Measurements from ENCODE around the gene KIF7. TPM values are rescaled to one million over a fixed set of nuclear protein-coding genes. Genes with fewer than 3 reads are reported as not detected.

KIF7 gene
- total RNA-seq, 1 experiment from 2014 or later = 8.2 TPM

DNA sequence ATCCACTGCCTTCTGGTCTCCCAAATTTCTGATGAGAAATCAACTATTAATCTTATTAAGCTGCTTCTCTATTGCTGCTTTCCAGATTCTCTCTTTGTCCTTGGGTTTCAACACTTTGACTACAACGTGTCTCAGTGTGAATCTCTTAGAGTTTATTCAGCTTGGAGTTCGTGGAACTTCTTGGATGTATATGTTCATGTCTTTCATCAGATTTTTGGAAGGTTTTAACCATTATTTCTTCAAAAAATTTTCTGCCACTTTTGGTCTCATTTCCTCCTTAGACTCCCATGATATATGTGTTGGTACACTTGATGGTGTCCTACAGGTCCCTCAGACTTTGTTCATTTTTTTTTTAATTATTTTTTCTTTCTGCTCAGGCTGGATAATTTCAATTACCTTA is 44.0 kb downstream of the KIF7 start:
- ChIA-PET CTCF (no interaction called here), POLR2A (no interaction called here)
- H3K27me3 ChIP-seq (replicated peaks; ENCODE audit: control insufficient read depth, insufficient read depth, low read length) = no peaks in the 10 kb centered on the region
- H3K4me1 ChIP-seq = no peaks in the 10 kb centered on the region
- no peaks in the 10 kb centered on the region for H3K36me3 ChIP-seq (ENCODE audit: control insufficient read depth, insufficient read depth, low read length)
- H3K36me3 Mint-ChIP-seq (ENCODE audit: insufficient read depth, unreplicated experiment) = peaks cover 86% of the 10 kb centered on the region
- intact Hi-C loops (cut with micrococcal nuclease; ENCODE audit: unreplicated experiment) = no loop called here
- H3K9me3 ChIP-seq = no peaks in the 10 kb centered on the region; the same call in 1 of the 2 replicates
- H3K27me3 Mint-ChIP-seq (ENCODE audit: insufficient read depth, unreplicated experiment) = no peaks in the 10 kb centered on the region
- TF ChIP-seq, protein P1, sequence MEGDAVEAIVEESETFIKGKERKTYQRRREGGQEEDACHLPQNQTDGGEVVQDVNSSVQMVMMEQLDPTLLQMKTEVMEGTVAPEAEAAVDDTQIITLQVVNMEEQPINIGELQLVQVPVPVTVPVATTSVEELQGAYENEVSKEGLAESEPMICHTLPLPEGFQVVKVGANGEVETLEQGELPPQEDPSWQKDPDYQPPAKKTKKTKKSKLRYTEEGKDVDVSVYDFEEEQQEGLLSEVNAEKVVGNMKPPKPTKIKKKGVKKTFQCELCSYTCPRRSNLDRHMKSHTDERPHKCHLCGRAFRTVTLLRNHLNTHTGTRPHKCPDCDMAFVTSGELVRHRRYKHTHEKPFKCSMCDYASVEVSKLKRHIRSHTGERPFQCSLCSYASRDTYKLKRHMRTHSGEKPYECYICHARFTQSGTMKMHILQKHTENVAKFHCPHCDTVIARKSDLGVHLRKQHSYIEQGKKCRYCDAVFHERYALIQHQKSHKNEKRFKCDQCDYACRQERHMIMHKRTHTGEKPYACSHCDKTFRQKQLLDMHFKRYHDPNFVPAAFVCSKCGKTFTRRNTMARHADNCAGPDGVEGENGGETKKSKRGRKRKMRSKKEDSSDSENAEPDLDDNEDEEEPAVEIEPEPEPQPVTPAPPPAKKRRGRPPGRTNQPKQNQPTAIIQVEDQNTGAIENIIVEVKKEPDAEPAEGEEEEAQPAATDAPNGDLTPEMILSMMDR (IDR thresholded peaks at IDR 0.05; ENCODE audit: insufficient read depth in 1 of 2, low read depth in 1 of 2, low read length in 1 of 2, severe bottlenecking in 1 of 2, unreplicated experiment in 1 of 2) = no peak
- H3K27ac Mint-ChIP-seq (ENCODE audit: unreplicated experiment) = no peak overlapping the region
- peaks cover 10% of the 10 kb centered on the region for H3K9me3 Mint-ChIP-seq (ENCODE audit: unreplicated experiment)
- no peak overlapping the region for H3K4me3 ChIP-seq (ENCODE audit: low read depth, low read length)
- no TSS peak for BruUV-seq (replicated peaks)
- DNase-seq = no peak
- H3K4me3 Mint-ChIP-seq (ENCODE audit: unreplicated experiment) = no peak overlapping the region
- H3K4me1 Mint-ChIP-seq (ENCODE audit: low read depth, unreplicated experiment) = no peaks in the 10 kb centered on the region

DNA sequence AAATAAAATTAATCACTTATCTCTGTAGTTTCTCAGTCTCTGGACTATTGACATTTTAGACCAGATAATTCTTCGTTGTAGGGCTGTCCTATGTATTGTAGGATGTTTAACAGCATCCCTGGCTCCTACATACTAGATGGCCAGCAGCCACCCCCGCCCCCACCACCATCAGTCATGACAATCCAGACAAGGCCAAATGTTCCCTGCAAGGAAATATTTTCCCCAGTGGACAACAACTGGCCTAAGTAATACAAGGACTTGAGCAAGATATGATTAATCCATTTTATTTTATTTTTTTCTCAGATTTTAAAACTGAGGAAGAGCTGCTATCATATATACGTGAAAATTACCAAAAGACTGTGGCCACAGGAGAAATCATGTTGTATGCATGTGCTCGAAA is 56.2 kb downstream of the KIF7 start:
- no peaks in the 10 kb centered on the region for H3K9me3 ChIP-seq
- H3K9me3 Mint-ChIP-seq (ENCODE audit: unreplicated experiment) = no peaks in the 10 kb centered on the region
- H3K4me3 Mint-ChIP-seq (ENCODE audit: unreplicated experiment) = no peak overlapping the region
- H3K27ac Mint-ChIP-seq (ENCODE audit: unreplicated experiment) = no peak overlapping the region
- peaks cover 6% of the 10 kb centered on the region for H3K4me1 Mint-ChIP-seq (ENCODE audit: low read depth, unreplicated experiment)
- H3K36me3 Mint-ChIP-seq (ENCODE audit: insufficient read depth, unreplicated experiment) = peaks cover 63% of the 10 kb centered on the region
- DNase-seq = no peak
- CTCF ChIA-PET = no interaction called here
- POLR2A ChIA-PET = no interaction called here
- H3K4me3 ChIP-seq (ENCODE audit: low read depth, low read length) = no peak overlapping the region
- BruUV-seq (replicated peaks) = no TSS peak
- intact Hi-C loops (cut with micrococcal nuclease; ENCODE audit: unreplicated experiment) = no loop called here
- no peaks in the 10 kb centered on the region for H3K36me3 ChIP-seq (ENCODE audit: control insufficient read depth, insufficient read depth, low read length)
- no peaks in the 10 kb centered on the region for H3K27me3 ChIP-seq (replicated peaks; ENCODE audit: control insufficient read depth, insufficient read depth, low read length)
- TF ChIP-seq, protein P1 (IDR thresholded peaks at IDR 0.05; ENCODE audit: insufficient read depth in 1 of 2, low read depth in 1 of 2, low read length in 1 of 2, severe bottlenecking in 1 of 2, unreplicated experiment in 1 of 2) = no peak
- no peaks in the 10 kb centered on the region for H3K4me1 ChIP-seq
- H3K27me3 Mint-ChIP-seq (ENCODE audit: insufficient read depth, unreplicated experiment) = no peaks in the 10 kb centered on the region

DNA sequence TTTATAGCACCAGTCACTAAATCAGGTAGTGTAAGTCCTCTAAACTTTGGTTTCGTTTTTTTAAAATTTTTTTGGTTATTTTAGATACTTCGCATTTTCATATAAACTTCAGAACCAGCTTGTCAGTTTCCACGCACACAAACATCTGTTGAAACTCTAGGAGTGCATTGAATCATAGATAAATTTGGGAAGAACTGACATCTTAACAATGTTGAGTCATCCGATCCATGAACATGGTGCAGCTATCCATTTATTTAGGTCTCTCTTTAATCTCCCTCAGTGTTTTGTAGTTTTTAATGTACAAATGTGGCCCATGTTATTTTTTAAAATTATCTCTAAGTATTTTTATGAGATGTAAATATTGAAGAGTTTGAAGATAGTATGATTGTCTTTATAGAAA is 62.2 kb downstream of the KIF7 start:
- peaks cover 57% of the 10 kb centered on the region for H3K36me3 Mint-ChIP-seq (ENCODE audit: insufficient read depth, unreplicated experiment)
- Histone ChIP-seq H3K27me3 (replicated peaks; ENCODE audit: control insufficient read depth, insufficient read depth, low read length) (no peaks in the 10 kb centered on the region), H3K4me1 (no peaks in the 10 kb centered on the region), H3K4me3 (ENCODE audit: low read depth, low read length) (no peak overlapping the region), H3K36me3 (ENCODE audit: control insufficient read depth, insufficient read depth, low read length) (no peaks in the 10 kb centered on the region), H3K9me3 (no peaks in the 10 kb centered on the region)
- H3K27ac Mint-ChIP-seq (ENCODE audit: unreplicated experiment) = no peak overlapping the region
- intact Hi-C loops (cut with micrococcal nuclease; ENCODE audit: unreplicated experiment) = no loop called here
- H3K4me3 Mint-ChIP-seq (ENCODE audit: unreplicated experiment) = no peak overlapping the region
- H3K9me3 Mint-ChIP-seq (ENCODE audit: unreplicated experiment) = no peaks in the 10 kb centered on the region
- BruUV-seq (replicated peaks) = no TSS peak
- H3K27me3 Mint-ChIP-seq (ENCODE audit: insufficient read depth, unreplicated experiment) = no peaks in the 10 kb centered on the region
- ChIA-PET CTCF (no interaction called here), POLR2A (interaction anchor here (1.7 kb wide), 1 partner anchor 18 kb away, joined by 6 read pairs; the partner anchor contains the start of gene TICRR)
- DNase-seq = no peak
- H3K4me1 Mint-ChIP-seq (ENCODE audit: low read depth, unreplicated experiment) = peaks cover 6% of the 10 kb centered on the region
- TF ChIP-seq, protein P1 (IDR thresholded peaks at IDR 0.05; ENCODE audit: insufficient read depth in 1 of 2, low read depth in 1 of 2, low read length in 1 of 2, severe bottlenecking in 1 of 2, unreplicated experiment in 1 of 2) = no peak

All from Caco-2 (cell line).